GM19395 (cell line): ENCODE data around the gene CHRNA4.
"Not testable (repeated sequence)": the region's sequence is repeated elsewhere in the genome, so short reads cannot be mapped to it uniquely, and the experiment has no call there.

Experiments
- ATAC-seq: cut with Tn5 transposase; IDR thresholded peaks from one replicate; pipeline ENCODE4 v1.9.1; 2021; ENCODE audit warnings: mild to moderate bottlenecking, moderate library complexity; ENCODE audit not compliant: unreplicated experiment

Gene CHRNA4

DNA sequence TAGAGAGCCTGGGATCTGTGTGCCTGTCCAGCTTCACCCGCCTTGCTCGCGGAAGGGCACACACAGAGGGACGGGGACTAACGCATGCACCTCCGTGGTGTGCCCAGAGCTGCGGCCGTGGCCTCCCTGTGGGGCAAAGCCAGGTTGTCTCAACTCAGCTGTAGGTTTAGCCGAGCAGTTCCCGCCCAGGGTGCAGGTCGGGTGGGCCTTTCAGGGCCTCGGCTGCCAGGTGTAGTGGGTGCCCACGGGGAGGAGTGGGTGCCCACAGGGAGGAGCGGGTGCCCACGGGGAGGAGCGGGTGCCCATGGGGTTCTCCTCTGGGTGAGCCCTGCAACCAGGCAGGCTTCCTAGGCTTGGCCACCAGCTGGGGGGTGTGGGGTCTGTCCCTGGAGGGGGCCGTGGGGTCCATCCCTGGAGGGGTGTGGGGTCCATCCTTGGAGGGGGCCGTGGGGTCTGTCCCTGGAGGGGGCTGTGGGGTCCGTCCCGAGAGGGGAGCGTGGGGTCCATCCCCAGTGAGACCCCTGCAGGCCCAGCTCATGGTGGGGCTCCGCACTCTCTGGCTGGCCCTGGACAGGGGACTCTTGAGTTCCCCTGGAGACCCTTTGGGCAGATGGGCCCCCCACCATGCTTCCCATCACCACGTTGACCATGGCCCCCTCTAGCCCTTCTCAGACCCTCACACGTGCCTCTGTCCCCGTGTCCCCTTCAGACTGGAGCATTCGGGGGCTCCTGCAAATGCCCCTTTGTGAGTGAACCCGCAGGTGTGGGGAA is 37.8 kb upstream of the CHRNA4 start:
- no peak for ATAC-seq

- no peak for ATAC-seq
These were observed 36.8 kb upstream of the CHRNA4 start for GRCh38 chr20:63397946-63398450.

DNA sequence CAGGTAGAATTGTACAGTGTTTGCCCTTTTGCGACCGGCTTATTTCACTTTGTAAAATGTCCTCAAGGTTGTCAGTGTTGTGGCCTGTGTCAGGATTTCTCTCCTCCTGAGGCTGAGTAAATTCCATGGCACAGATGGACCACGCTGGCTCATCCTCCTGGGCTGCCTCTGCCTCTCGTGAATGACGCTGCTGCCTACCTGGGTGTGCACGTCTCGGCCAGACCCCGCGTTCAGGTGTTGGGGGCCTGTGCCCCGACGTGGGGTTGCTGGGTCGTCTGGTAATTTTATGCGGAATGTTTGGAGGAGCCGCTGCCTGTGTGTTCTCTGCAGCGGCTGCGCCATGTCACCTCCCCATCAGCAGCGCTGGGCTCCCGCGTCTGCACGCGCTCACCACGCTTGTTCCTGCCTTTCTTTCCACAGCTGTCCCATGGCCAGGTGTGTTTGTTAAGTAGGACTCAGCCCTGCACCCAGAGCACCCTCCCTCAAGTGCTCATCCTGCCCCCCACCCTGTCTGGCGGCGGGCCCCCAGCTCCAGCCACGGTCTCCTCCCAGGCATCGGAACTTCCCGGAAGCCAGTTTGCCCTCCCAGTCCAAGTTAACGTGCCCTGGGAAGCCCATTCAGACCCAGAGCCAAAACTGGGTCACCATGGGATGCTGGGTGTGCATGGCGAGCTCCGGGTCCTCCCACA is 36.1 kb upstream of the CHRNA4 start:
- no peak for ATAC-seq

DNA sequence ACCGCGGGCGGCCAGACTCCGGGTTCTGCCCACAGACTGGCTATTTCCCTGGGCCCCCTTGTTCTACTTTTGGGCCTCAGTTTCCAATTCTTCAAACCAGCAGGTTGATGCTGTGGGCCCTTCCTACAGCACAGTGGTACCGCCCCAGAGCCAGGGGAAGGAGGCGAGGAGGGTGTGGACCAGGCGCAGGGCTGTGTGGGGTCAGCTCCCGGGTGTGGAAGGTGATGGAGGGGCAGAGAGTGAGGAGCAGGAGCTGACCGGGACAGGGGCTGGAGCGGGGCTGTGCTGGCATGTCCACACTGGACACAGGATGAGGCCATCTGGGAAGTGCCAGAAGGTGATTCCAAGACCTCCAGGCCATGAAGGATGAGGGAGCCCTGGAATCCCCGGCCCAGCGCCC is 35.2 kb upstream of the CHRNA4 start:
- ATAC-seq, result no peak

DNA sequence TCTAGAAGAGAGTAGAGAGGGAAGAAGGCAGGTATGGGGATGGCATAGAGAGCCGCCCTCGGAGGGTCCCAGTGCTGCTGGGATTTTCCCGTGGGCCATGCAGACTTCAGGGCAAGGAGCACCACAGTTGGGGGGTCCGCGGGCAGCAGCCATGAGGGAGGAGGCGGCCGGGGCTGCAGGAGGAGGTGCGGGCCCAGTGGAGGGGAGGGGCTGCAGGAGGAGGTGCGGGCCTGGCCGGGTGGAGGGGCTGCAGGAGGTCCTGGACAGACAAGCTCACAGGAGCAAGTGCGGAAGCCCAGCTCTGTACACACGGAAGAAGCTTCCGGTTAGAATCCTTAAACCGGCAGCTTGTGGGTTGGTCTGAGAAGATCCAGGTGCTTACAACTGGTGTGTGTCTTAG is 34.6 kb upstream of the CHRNA4 start:
- ATAC-seq, result no peak

- no peak for ATAC-seq
These were observed 33.8 kb upstream of the CHRNA4 start for GRCh38 chr20:63394920-63395455.

GRCh38 chr20:63394069-63394919 is 33.1 kb upstream of the CHRNA4 start:
- ATAC-seq, result no peak

DNA sequence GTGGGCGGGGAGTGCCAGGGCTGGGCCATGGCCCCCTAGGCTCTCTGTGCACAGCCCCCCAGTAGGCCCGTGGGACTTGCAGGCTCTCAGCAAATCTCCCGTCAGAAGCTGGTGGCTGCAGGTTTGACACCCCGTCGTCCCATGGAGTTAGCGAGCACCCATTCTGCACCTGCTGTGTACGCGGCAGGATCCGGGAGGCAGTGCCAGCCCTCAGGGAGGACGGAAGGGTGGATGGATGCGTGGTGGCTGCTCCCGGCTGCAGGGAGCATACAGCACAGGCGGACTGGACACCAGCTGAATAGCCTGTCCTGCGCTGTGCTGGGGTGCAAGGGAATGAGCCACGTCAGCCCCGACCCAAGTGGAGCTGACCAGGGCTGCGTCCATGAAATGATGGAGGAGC is 32.4 kb upstream of the CHRNA4 start:
- no peak for ATAC-seq

- ATAC-seq, result no peak
These were observed 31.6 kb upstream of the CHRNA4 start for GRCh38 chr20:63392465-63393365.

- no peak for ATAC-seq
These were observed 26.8 kb upstream of the CHRNA4 start for GRCh38 chr20:63387917-63388316.

GRCh38 chr20:63387393-63387792 is 26.2 kb upstream of the CHRNA4 start:
- ATAC-seq, result no peak

- no peak for ATAC-seq
These were observed 25.3 kb upstream of the CHRNA4 start for GRCh38 chr20:63386491-63386890.

- ATAC-seq, result no peak
These were observed 24.7 kb upstream of the CHRNA4 start for GRCh38 chr20:63385819-63386218.

- no peak for ATAC-seq
These were observed 23.2 kb upstream of the CHRNA4 start for GRCh38 chr20:63384336-63384735.

GRCh38 chr20:63383556-63383955 is 22.4 kb upstream of the CHRNA4 start:
- ATAC-seq, result no peak

- no peak for ATAC-seq
These were observed 21.6 kb upstream of the CHRNA4 start for GRCh38 chr20:63382551-63383300.

- ATAC-seq, result no peak
These were observed 20.8 kb upstream of the CHRNA4 start for GRCh38 chr20:63381781-63382431.

DNA sequence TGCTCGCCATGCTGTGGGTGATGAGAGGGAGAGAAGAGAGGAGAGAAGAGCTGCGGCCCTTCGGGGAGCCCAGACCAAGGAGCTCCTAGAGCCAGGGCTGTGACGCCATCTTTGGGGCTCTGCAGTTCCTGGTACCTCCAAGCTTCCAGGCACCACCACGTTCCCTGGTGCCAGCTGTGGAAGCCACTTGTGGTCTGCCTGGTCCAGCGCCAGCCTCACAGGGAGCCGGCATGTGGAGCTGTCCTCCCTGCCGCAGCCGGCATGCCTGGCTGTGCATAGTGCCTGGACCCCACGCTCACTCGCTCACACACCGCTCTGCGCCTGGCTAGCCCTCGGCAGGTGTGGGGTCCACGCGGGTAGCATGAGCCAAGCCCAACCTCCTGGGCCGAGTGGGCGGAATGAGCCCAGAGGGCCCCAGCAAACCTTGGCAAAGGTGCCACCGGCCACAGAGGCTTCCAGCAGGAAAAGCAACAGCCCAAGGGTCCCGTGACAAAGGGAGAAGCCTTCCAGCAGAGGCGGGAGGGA is 19.3 kb upstream of the CHRNA4 start:
- ATAC-seq, result no peak

GRCh38 chr20:63379872-63380271 is 18.7 kb upstream of the CHRNA4 start:
- not testable (repeated sequence) for ATAC-seq
